ENCODE data around the gene FGD3. TPM values are rescaled to one million over a fixed set of nuclear protein-coding genes. Genes with fewer than 3 reads are reported as not detected.

FGD3 gene
- total and polyA plus RNA-seq, 2 experiments from 2014 or later: 5.8 to 6.5 TPM

GRCh38 chr9:92954886-92955285 lies 7.6 kb downstream of the FGD3 start:
- Histone ChIP-seq H3K4me2 (no peak overlapping the region), H3K9me2 (replicated peaks; ENCODE audit: insufficient read depth) (no peaks in the 10 kb centered on the region), H3K27ac (no peak overlapping the region), H4K20me1 (ENCODE audit: insufficient read depth, poor library complexity, severe bottlenecking) (no peaks in the 10 kb centered on the region), H3K79me2 (no peaks in the 10 kb centered on the region), H3K9me3 (ENCODE audit: low read depth) (no peaks in the 10 kb centered on the region), H3K4me1 (ENCODE audit: insufficient read depth) (peaks cover 13% of the 10 kb centered on the region), H3K27me3 (no peaks in the 10 kb centered on the region), H3K36me3 (replicated peaks; ENCODE audit: insufficient read depth, low read depth) (no peaks in the 10 kb centered on the region), H2AFZ (no peak overlapping the region), H3K4me3 (no peak overlapping the region)
- 95% methylated on average over 9 of the region's 9 CpGs for WGBS (ENCODE audit: low lambda C conversion rate, missing lambda C conversion rate)
- TF ChIP-seq CTCF (IDR thresholded peaks at IDR 0.05; ENCODE audit: poor library complexity): no peak
- TF ChIP-seq EZH2 (IDR thresholded peaks at IDR 0.05; ENCODE audit: borderline replicate concordance): no peak
- no peak for TF ChIP-seq EZH2phosphoT487 (IDR thresholded peaks at IDR 0.05; ENCODE audit: low read depth, severe bottlenecking, unreplicated experiment)
- no peak for DNase-seq (ENCODE audit: low spot score)

- Histone ChIP-seq H3K27me3 (no peaks in the 10 kb centered on the region), H3K36me3 (replicated peaks; ENCODE audit: insufficient read depth, low read depth) (no peaks in the 10 kb centered on the region), H3K9me3 (ENCODE audit: low read depth) (no peaks in the 10 kb centered on the region), H4K20me1 (ENCODE audit: insufficient read depth, poor library complexity, severe bottlenecking) (no peaks in the 10 kb centered on the region), H3K27ac (no peak overlapping the region), H3K79me2 (no peaks in the 10 kb centered on the region), H3K4me1 (ENCODE audit: insufficient read depth) (peaks cover 7% of the 10 kb centered on the region), H3K4me2 (no peak overlapping the region), H3K4me3 (no peak overlapping the region), H2AFZ (no peak overlapping the region), H3K9me2 (replicated peaks; ENCODE audit: insufficient read depth) (no peaks in the 10 kb centered on the region)
- TF ChIP-seq EZH2phosphoT487 (IDR thresholded peaks at IDR 0.05; ENCODE audit: low read depth, severe bottlenecking, unreplicated experiment) (no peak), CTCF (IDR thresholded peaks at IDR 0.05; ENCODE audit: poor library complexity) (no peak), EZH2 (IDR thresholded peaks at IDR 0.05; ENCODE audit: borderline replicate concordance) (no peak)
- WGBS (ENCODE audit: low lambda C conversion rate, missing lambda C conversion rate): 98% methylated on average over 3 of the region's 3 CpGs
- no peak for DNase-seq (ENCODE audit: low spot score)
Observed at GRCh38 chr9:92960561-92961290, 13.4 kb downstream of the FGD3 start.

- H3K4me1 ChIP-seq (ENCODE audit: insufficient read depth): peaks cover 7% of the 10 kb centered on the region
- WGBS (ENCODE audit: low lambda C conversion rate, missing lambda C conversion rate): 95% methylated on average over 3 of the region's 3 CpGs
- H3K27ac ChIP-seq: no peak overlapping the region
- TF ChIP-seq EZH2phosphoT487 (IDR thresholded peaks at IDR 0.05; ENCODE audit: low read depth, severe bottlenecking, unreplicated experiment) (no peak), CTCF (IDR thresholded peaks at IDR 0.05; ENCODE audit: poor library complexity) (no peak), EZH2 (IDR thresholded peaks at IDR 0.05; ENCODE audit: borderline replicate concordance) (no peak)
- H2AFZ ChIP-seq: no peak overlapping the region
- no peaks in the 10 kb centered on the region for H3K36me3 ChIP-seq (replicated peaks; ENCODE audit: insufficient read depth, low read depth)
- no peaks in the 10 kb centered on the region for H4K20me1 ChIP-seq (ENCODE audit: insufficient read depth, poor library complexity, severe bottlenecking)
- H3K27me3 ChIP-seq: no peaks in the 10 kb centered on the region
- DNase-seq (ENCODE audit: low spot score): no peak
- H3K79me2 ChIP-seq: no peaks in the 10 kb centered on the region
- H3K9me3 ChIP-seq (ENCODE audit: low read depth): no peaks in the 10 kb centered on the region
- no peak overlapping the region for H3K4me2 ChIP-seq
- no peak overlapping the region for H3K4me3 ChIP-seq
- H3K9me2 ChIP-seq (replicated peaks; ENCODE audit: insufficient read depth): no peaks in the 10 kb centered on the region
Observed at GRCh38 chr9:92961627-92962302, 14.4 kb downstream of the FGD3 start.
